A549 (cell line): ENCODE results near the gene CLEC16A.

Source experiments
- JUNB ChIP-seq: fragments of >200 bp; sonication (Bioruptor Twin); formaldehyde crosslinking; IDR thresholded peaks from 2 replicates; pipeline ENCODE4 v1.6.1; 2016
- POLR2A ChIP-seq: IDR thresholded peaks from 2 replicates; pipeline ENCODE4 v1.6.1; 2012; ENCODE audit warnings: mild to moderate bottlenecking, low read length
- TF ChIP-seq, protein P1 (sequence below): fragments of 200-600 bp; sonication (generic); IDR thresholded peaks from 2 replicates; pipeline ENCODE4 v1.6.1; 2016; ENCODE audit warnings: antibody characterized with exemption, mild to moderate bottlenecking, moderate library complexity
- TF ChIP-seq, protein P2 (sequence below): fragments of >200 bp; sonication (Bioruptor Twin); formaldehyde crosslinking; IDR thresholded peaks from 3 replicates; pipeline ENCODE4 v1.5.1; 2016

GRCh38 chr16:11151885-11152629 lies 207.7 kb downstream of the CLEC16A start:
- TF ChIP-seq, protein P1, sequence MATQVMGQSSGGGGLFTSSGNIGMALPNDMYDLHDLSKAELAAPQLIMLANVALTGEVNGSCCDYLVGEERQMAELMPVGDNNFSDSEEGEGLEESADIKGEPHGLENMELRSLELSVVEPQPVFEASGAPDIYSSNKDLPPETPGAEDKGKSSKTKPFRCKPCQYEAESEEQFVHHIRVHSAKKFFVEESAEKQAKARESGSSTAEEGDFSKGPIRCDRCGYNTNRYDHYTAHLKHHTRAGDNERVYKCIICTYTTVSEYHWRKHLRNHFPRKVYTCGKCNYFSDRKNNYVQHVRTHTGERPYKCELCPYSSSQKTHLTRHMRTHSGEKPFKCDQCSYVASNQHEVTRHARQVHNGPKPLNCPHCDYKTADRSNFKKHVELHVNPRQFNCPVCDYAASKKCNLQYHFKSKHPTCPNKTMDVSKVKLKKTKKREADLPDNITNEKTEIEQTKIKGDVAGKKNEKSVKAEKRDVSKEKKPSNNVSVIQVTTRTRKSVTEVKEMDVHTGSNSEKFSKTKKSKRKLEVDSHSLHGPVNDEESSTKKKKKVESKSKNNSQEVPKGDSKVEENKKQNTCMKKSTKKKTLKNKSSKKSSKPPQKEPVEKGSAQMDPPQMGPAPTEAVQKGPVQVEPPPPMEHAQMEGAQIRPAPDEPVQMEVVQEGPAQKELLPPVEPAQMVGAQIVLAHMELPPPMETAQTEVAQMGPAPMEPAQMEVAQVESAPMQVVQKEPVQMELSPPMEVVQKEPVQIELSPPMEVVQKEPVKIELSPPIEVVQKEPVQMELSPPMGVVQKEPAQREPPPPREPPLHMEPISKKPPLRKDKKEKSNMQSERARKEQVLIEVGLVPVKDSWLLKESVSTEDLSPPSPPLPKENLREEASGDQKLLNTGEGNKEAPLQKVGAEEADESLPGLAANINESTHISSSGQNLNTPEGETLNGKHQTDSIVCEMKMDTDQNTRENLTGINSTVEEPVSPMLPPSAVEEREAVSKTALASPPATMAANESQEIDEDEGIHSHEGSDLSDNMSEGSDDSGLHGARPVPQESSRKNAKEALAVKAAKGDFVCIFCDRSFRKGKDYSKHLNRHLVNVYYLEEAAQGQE, result no peak
- TF ChIP-seq JUNB (no peak), POLR2A (no peak)
- TF ChIP-seq, protein P2, sequence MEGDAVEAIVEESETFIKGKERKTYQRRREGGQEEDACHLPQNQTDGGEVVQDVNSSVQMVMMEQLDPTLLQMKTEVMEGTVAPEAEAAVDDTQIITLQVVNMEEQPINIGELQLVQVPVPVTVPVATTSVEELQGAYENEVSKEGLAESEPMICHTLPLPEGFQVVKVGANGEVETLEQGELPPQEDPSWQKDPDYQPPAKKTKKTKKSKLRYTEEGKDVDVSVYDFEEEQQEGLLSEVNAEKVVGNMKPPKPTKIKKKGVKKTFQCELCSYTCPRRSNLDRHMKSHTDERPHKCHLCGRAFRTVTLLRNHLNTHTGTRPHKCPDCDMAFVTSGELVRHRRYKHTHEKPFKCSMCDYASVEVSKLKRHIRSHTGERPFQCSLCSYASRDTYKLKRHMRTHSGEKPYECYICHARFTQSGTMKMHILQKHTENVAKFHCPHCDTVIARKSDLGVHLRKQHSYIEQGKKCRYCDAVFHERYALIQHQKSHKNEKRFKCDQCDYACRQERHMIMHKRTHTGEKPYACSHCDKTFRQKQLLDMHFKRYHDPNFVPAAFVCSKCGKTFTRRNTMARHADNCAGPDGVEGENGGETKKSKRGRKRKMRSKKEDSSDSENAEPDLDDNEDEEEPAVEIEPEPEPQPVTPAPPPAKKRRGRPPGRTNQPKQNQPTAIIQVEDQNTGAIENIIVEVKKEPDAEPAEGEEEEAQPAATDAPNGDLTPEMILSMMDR, result no peak
